ENCODE data around the gene OR2T5.
"Not testable (repeated sequence)": the region's sequence is repeated elsewhere in the genome, so short reads cannot be mapped to it uniquely, and the experiment has no call there.

The OR2T5 gene

GRCh38 chr1:248507773-248508172, 19.4 kb downstream of the OR2T5 start, which contains the start of gene OR2G6:
OR2G6 (plus strand) TSS chr1:248508073; CDS start chr1:248521647, 13,574 bp downstream.
- DNase-seq, result not testable (repeated sequence)

GRCh38 chr1:248510217-248510616, 21.8 kb downstream of the OR2T5 start:
- DNase-seq, result not testable (repeated sequence)

- no peak for DNase-seq
Measured at GRCh38 chr1:248521856-248522255, 33.5 kb downstream of the OR2T5 start.

- not testable (repeated sequence) for DNase-seq
Measured at GRCh38 chr1:248537449-248537848, 49.1 kb downstream of the OR2T5 start.
